Raji (cell line): Measurements from ENCODE around the gene EFHB.

Experiments
- POLR2A ChIP-seq: IDR thresholded peaks from 2 replicates; pipeline ENCODE4 v1.6.1; 2011; ENCODE audit warnings: low read depth, low read length, control low read depth; ENCODE audit not compliant: insufficient read depth

The EFHB gene

DNA sequence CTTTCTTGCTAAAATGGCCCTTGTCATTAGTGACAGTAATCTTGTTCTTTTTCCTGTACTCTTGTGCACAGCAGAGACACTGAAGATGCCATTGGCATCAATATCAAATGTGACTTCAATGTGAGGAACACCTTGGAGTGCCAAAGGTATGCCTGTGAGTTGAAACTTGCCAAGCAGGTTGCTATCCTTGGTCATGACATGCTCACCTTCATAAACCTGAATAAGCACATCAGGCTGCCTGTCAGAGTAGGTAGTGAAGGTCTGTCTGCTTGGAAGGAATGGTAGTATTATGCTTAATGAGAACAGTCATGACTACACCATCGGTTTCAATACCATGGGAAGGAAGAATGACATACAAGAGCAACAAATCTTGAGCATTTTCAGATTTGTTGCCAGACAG, 6.6 kb upstream of the EFHB start:
- TF ChIP-seq POLR2A: no peak

DNA sequence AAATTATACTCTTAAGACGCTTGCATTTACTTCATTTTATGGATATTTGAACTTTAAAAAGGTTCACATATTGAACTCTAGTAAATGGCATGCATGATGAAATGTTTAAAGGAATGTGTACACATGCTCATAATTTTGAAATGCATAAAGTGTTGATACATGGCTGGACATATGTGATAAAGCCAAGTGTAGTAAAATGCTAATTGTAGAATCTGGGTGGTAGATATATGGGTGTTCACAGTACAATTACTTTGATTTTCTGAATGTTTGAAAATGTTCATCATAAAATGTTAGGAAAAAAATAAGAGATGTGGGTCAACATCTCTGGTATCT, 4.2 kb upstream of the EFHB start:
- TF ChIP-seq POLR2A: no peak

DNA sequence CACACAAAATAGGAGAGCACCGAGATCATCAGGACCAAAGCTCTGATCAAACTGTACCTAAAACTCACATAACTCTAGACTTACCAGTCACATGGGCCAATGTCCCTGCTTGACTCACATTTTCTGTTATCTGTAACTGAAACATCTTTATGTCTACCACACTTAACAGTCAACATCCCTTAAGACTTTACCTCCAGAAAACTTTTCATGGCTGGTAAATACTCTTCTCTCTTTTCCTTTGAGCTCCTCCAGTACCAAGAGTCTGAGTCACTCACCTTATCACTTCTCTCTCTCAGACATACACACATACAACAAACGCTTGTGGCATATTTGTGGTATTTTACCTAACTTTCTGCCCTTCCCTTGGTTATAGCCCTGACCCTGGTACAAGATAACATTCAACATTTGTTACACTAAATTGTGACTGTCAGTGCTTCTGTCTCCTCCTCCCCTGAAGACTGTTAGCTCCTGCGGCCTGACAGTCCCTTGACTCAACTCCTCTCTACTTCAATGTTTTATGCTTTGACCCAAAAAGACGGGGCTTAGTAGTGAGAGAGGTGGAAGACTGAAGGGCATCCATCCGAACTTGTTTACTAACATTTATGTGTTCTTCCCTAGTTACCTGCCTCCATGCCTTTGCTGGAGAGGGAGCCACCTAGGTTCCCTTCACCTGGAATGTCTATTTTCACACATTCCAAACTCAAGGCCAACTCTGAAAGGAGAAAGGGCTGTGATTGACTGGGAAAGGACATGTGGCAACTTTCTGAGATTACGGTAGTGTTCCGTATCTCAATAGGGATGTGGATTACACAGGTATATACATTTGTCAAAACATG, 3.7 kb upstream of the EFHB start:
- TF ChIP-seq POLR2A: no peak

DNA sequence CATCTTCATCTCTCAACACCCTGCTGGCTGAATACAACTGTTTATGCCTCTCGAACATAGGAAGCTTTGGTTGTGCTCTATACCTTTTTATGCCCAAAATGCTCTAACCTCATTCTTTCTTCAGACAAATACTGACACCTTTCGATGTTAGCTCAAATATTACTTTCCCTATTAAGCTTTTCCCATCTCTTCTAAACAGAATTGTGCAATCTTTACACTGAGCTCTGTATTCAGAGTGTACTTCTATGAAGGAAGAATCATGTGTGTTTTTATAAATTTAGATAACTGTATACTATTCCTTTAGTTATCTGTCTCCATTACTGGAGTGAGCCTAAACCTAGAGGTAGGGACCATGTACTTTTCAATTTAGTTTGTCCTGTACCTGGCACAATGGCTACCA, 1.6 kb downstream of the EFHB start:
- TF ChIP-seq POLR2A: no peak

DNA sequence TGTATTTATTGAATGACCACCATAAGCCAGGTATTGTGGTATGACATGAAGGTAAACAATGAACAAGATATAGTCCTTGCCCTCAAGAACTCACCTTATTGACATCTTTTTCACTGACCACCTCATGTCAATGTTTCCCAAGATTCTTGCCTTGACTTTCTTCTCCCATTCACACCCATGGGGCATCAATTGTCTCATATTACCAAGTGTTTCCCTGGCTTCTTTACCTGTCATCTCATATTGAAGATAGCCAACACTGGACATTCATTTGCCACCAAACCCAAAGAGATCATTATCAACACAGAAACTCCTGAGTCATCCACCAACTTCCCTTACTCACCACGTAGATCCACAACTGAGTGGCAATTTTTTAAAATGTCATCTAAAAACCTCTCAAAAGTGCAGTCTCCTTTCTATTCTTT, 2.2 kb downstream of the EFHB start:
- no peak for TF ChIP-seq POLR2A

DNA sequence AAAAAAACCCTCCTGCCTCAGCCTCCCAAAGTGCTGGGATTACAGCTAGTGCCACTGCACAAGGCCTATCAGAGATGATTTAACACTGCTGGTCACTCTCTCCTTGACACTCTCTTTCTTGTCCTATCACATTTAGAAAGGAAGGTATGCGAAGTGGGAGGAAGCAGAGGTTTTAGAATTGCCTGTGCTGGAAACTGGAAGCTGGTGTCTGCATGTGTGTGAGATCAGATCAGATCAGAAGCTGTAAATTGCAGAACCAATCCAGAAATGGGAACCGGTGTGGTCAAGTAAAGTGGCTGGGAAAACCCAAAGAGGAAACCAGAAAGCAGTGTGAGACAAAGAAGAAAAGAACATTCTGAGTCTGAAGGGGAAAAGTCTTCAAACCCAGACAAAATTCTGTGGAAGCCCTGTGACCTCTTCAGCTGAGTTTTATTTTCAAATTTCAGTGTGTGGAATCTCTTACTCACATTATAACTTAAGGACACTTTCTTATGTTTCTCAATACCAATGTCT, 2.8 kb downstream of the EFHB start:
- TF ChIP-seq POLR2A: no peak

- TF ChIP-seq POLR2A: no peak
These were observed 13.5 kb downstream of the EFHB start for GRCh38 chr3:19920401-19921080.

DNA sequence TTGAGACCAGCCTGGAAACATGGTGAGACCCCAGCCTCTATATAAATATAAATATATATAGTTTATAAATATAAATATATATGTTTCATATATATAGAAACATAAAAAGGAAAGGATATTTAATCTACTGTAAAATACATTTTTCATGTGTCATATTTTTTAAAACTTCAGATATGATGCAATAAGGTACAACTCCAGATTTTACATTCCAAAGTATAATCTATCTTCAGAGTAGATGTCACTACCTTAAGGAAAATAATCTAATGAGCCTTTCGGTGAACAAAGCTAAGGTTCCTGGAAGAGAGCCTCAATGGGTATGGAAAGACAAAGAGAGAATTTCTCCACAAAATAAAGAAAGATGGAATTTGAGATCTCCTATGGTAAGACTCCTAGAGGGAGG, 16.9 kb downstream of the EFHB start:
- TF ChIP-seq POLR2A: no peak

DNA sequence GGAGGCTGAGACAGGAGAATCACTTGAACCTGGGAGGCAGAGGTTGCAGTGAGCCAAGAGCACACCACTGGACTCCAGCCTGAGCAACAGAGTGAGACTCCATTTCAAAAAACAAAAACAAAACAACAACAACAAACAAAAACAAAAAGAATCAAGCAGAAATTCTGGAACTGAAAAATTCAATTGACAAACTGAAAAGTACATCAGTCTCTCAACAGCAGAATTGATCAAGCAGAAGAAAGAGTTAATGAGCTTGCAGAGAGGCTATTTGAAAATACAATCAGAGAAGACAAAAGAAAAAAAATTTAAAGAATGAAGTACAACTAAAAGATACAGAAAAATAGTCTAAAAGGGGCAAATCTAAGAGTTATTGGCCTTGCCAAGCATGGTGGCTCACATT, 22.6 kb downstream of the EFHB start:
- no peak for TF ChIP-seq POLR2A

DNA sequence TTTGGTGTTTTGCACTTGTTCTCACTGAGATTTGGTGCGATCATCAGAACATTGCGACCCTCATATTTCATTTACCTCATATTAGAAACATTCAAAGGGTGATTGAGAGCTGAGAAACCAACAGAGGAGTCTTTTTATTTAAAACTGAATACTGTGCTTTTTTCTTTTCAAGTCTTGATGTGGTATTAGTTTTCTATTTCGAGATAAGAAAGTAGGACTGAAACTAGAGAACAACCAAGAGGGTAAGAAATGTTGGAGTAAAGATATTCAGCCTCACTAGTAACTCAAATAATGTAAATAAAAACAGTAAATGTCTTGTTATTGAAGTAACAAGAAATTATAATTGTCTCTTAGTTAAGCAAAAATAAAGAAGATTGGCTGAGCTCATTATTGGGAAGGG, 26.5 kb downstream of the EFHB start:
- no peak for TF ChIP-seq POLR2A

GRCh38 chr3:19903649-19904048, 30.4 kb downstream of the EFHB start:
- no peak for TF ChIP-seq POLR2A

- TF ChIP-seq POLR2A: no peak
These were observed 32.1 kb downstream of the EFHB start for GRCh38 chr3:19901918-19902317.

GRCh38 chr3:19901337-19901736, 32.7 kb downstream of the EFHB start:
- no peak for TF ChIP-seq POLR2A

DNA sequence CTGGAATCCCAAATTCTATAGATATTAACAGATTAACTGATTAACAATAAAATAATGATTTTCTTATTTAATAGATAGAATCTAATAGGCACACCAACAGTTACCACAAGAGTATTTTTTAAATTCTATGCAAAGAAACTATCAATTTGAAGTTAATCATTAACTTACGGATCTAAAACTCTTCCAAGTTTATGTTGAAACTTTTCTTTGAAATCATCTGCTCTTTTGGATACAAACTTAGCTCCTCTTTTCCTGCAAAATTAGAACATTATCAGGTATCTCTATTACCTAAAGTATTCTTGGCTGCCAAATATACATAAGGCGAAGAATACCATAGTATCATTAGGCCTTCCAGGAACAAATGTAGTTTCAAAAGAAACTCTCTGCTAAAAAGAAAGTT, 34.8 kb downstream of the EFHB start:
- TF ChIP-seq POLR2A: no peak

GRCh38 chr3:19898721-19899120, 35.3 kb downstream of the EFHB start:
- no peak for TF ChIP-seq POLR2A

GRCh38 chr3:19891740-19892139, 42.3 kb downstream of the EFHB start:
- no peak for TF ChIP-seq POLR2A

GRCh38 chr3:19888428-19889152, 45.4 kb downstream of the EFHB start:
- no peak for TF ChIP-seq POLR2A

- TF ChIP-seq POLR2A: no peak
These were observed 47.6 kb downstream of the EFHB start for GRCh38 chr3:19886404-19886803.
